ENCODE measurements around the gene TMEM208. TPM values are rescaled to one million over a fixed set of nuclear protein-coding genes. Genes with fewer than 3 reads are reported as not detected.

Gene TMEM208
- total RNA-seq (2013): 32.0 TPM
- polyA plus RNA-seq (100 to 1,000 TPM in 2 of 3 donors, 10 to 100 TPM in 1; 45.4 to 130 (median 117) TPM), polyA minus RNA-seq (13.9 and 18.9 TPM in 2 replicates), total RNA-seq (7.8 to 15.2 (median 11.1) reads per million in 11 experiments)

- Mint-ChIP-seq H3K4me3 (peak within 1 kb of the TSS; percentile 95 to 96), H3K4me1 (peaks cover 26% of the 10 kb centered on the region), H3K9me3 (peaks cover 0 to 3% (median 1%) of the 10 kb centered on the region in 7 donors), H3K27ac (peak within 1 kb of the TSS; percentile 90 to 99 (median 96)), H3K36me3 (peaks cover 36 to 37% of the 10 kb centered on the region in 2 donors), H3K27me3 (ENCODE audit: low read depth in 3 of 3) (peaks cover 0 to 1% (median 0%) of the 10 kb centered on the region in 3 donors)
- H3K9ac ChIP-seq (ENCODE audit: insufficient read depth, low read length, poor library complexity, severe bottlenecking): peak within 1 kb of the TSS; percentile 87
- H4K20me1 ChIP-seq (ENCODE audit: insufficient read depth, low read length): peaks cover 41% of the 10 kb centered on the region
- peak within 1 kb of the TSS; percentile 84 for H2AFZ ChIP-seq (ENCODE audit: insufficient read depth, low read depth, low read length, poor library complexity, severe bottlenecking)
- H3K79me2 ChIP-seq (ENCODE audit: insufficient read depth, low read length): peaks cover 28% of the 10 kb centered on the region
- no peaks in the 10 kb centered on the region for H3K9me3 ChIP-seq (replicated peaks in 1 of 2; ENCODE audit: control insufficient read depth in 1 of 2, insufficient read depth in 1 of 2, low read length in 2 of 2)
- peak; percentile 97 to 99 (median 98) for DNase-seq
- H3K27me3 ChIP-seq (ENCODE audit: control insufficient read depth in 2 of 2, insufficient read depth in 2 of 2, low read length in 2 of 2): no peaks in the 10 kb centered on the region
- peak within 1 kb of the TSS; percentile 74 to 99 (median 92) for H3K4me3 ChIP-seq (replicated peaks in 1 of 3; ENCODE audit: low read depth in 2 of 3, low read length in 3 of 3)
- under 1% methylated on average over 46 of the region's 46 CpGs for WGBS (ENCODE audit: insufficient coverage)
- intact Hi-C loops (cut with micrococcal nuclease): loop anchor here (1.0 to 5.0 kb wide), 3 partner anchors 16 to 35 kb away; partner anchors contain the start of genes E2F4 (in 2 of the 2), EXOC3L1 (in 2 of the 2) and FHOD1 (in 1 of the 2)
- H3K27ac ChIP-seq (ENCODE audit: low read depth in 1 of 2, low read length in 2 of 2): peak within 1 kb of the TSS; percentile 58 to 92
- no peak for TF ChIP-seq CTCF (IDR thresholded peaks at IDR 0.05)
- H3K4me1 ChIP-seq (ENCODE audit: control insufficient read depth in 1 of 2, insufficient read depth in 2 of 2, low read length in 2 of 2): peaks cover 17 to 23% of the 10 kb centered on the region in 2 donors
- H3K36me3 ChIP-seq (replicated peaks in 1 of 2; ENCODE audit: control insufficient read depth in 1 of 2, insufficient read depth in 2 of 2, low read length in 2 of 2): peaks cover 39 to 41% of the 10 kb centered on the region in 2 donors
- H3K4me2 ChIP-seq (replicated peaks; ENCODE audit: extremely low read depth, low read length, poor library complexity, severe bottlenecking): peak within 1 kb of the TSS; percentile 97
Observed at GRCh38 chr16:67226804-67227566, at the start of gene TMEM208. TMEM208 (plus strand) TSS chr16:67227130; CDS start chr16:67227219, 89 bp downstream.

Data from CD14-positive monocyte (primary cell).